ENCODE measurements around the gene ABHD17A. TPM values are rescaled to one million over a fixed set of nuclear protein-coding genes. Genes with fewer than 3 reads are reported as not detected.

The ABHD17A gene
- total RNA-seq, 1 experiment from 2014 or later = 47.7 TPM

GRCh38 chr19:1932395-1932794 lies 47.1 kb upstream of the ABHD17A start:
- CTCF ChIA-PET = no interaction called here
- intact Hi-C loops (cut with micrococcal nuclease; ENCODE audit: unreplicated experiment) = no loop called here

GRCh38 chr19:1931445-1931844 lies 46.1 kb upstream of the ABHD17A start:
- Mint-ChIP-seq H3K36me3 (ENCODE audit: insufficient read depth, unreplicated experiment) (peaks cover 22% of the 10 kb centered on the region), H3K27ac (ENCODE audit: unreplicated experiment) (no peak overlapping the region), H3K4me3 (ENCODE audit: unreplicated experiment) (no peak overlapping the region), H3K4me1 (ENCODE audit: low read depth, unreplicated experiment) (peaks cover 12% of the 10 kb centered on the region), H3K9me3 (ENCODE audit: unreplicated experiment) (no peaks in the 10 kb centered on the region), H3K27me3 (ENCODE audit: insufficient read depth, unreplicated experiment) (no peaks in the 10 kb centered on the region)
- Histone ChIP-seq H3K4me1 (peaks cover 5% of the 10 kb centered on the region; the same call in 1 of the 2 replicates), H3K4me3 (ENCODE audit: low read depth, low read length) (no peak overlapping the region), H3K27me3 (replicated peaks; ENCODE audit: control insufficient read depth, insufficient read depth, low read length) (no peaks in the 10 kb centered on the region), H3K36me3 (ENCODE audit: control insufficient read depth, insufficient read depth, low read length) (no peaks in the 10 kb centered on the region), H3K9me3 (peaks cover 6% of the 10 kb centered on the region)
- intact Hi-C loops (cut with micrococcal nuclease; ENCODE audit: unreplicated experiment) = no loop called here
- no peak for DNase-seq
- no TSS peak for BruUV-seq (replicated peaks)
- no peak for TF ChIP-seq CTCF (IDR thresholded peaks at IDR 0.05; ENCODE audit: insufficient read depth in 1 of 2, low read depth in 1 of 2, low read length in 1 of 2, severe bottlenecking in 1 of 2, unreplicated experiment in 1 of 2)
- CTCF ChIA-PET = no interaction called here
- POLR2A ChIA-PET = no interaction called here

More at GRCh38 chr19:1932395-1932794, 47.1 kb upstream of the ABHD17A start:
- no TSS peak for BruUV-seq (replicated peaks)
- no peak for TF ChIP-seq CTCF (IDR thresholded peaks at IDR 0.05; ENCODE audit: insufficient read depth in 1 of 2, low read depth in 1 of 2, low read length in 1 of 2, severe bottlenecking in 1 of 2, unreplicated experiment in 1 of 2)
- peaks cover 21% of the 10 kb centered on the region for H3K36me3 Mint-ChIP-seq (ENCODE audit: insufficient read depth, unreplicated experiment)
- no peaks in the 10 kb centered on the region for H3K27me3 Mint-ChIP-seq (ENCODE audit: insufficient read depth, unreplicated experiment)
- H3K4me1 ChIP-seq = peaks cover 5% of the 10 kb centered on the region; the same call in 1 of the 2 replicates
- H3K9me3 Mint-ChIP-seq (ENCODE audit: unreplicated experiment) = no peaks in the 10 kb centered on the region
- no peak overlapping the region for H3K27ac Mint-ChIP-seq (ENCODE audit: unreplicated experiment)
- no peak for DNase-seq
- H3K27me3 ChIP-seq (replicated peaks; ENCODE audit: control insufficient read depth, insufficient read depth, low read length) = no peaks in the 10 kb centered on the region
- peaks cover 6% of the 10 kb centered on the region for H3K9me3 ChIP-seq
- H3K4me3 Mint-ChIP-seq (ENCODE audit: unreplicated experiment) = no peak overlapping the region
- H3K4me3 ChIP-seq (ENCODE audit: low read depth, low read length) = no peak overlapping the region
- H3K4me1 Mint-ChIP-seq (ENCODE audit: low read depth, unreplicated experiment) = peaks cover 12% of the 10 kb centered on the region
- POLR2A ChIA-PET = no interaction called here
- H3K36me3 ChIP-seq (ENCODE audit: control insufficient read depth, insufficient read depth, low read length) = no peaks in the 10 kb centered on the region

GRCh38 chr19:1929021-1929742 lies 43.9 kb upstream of the ABHD17A start:
- Histone ChIP-seq H3K4me1 (peaks cover 5% of the 10 kb centered on the region; the same call in 1 of the 2 replicates), H3K36me3 (ENCODE audit: control insufficient read depth, insufficient read depth, low read length) (no peaks in the 10 kb centered on the region), H3K9me3 (peaks cover 6% of the 10 kb centered on the region), H3K4me3 (ENCODE audit: low read depth, low read length) (peak overlapping the region; percentile 44), H3K27me3 (replicated peaks; ENCODE audit: control insufficient read depth, insufficient read depth, low read length) (no peaks in the 10 kb centered on the region)
- H3K4me1 Mint-ChIP-seq (ENCODE audit: low read depth, unreplicated experiment) = peaks cover 12% of the 10 kb centered on the region
- ChIA-PET POLR2A (no interaction called here), CTCF (interaction anchor here (0.6 to 1.1 kb wide), 4 partner anchors 28 to 1803 kb away, joined by 3 read pairs; no protein-coding TSS in a partner anchor)
- H3K27me3 Mint-ChIP-seq (ENCODE audit: insufficient read depth, unreplicated experiment) = no peaks in the 10 kb centered on the region
- peak; percentile 83 to 94 for TF ChIP-seq CTCF (IDR thresholded peaks at IDR 0.05; ENCODE audit: insufficient read depth in 1 of 2, low read depth in 1 of 2, low read length in 1 of 2, severe bottlenecking in 1 of 2, unreplicated experiment in 1 of 2)
- H3K27ac Mint-ChIP-seq (ENCODE audit: unreplicated experiment) = peak overlapping the region; percentile 53
- intact Hi-C loops (cut with micrococcal nuclease; ENCODE audit: unreplicated experiment) = loop anchor here (1.0 kb wide), 2 partner anchors 32 to 140 kb away; no protein-coding TSS in a partner anchor
- peak; percentile 77 to 91 for DNase-seq
- H3K36me3 Mint-ChIP-seq (ENCODE audit: insufficient read depth, unreplicated experiment) = peaks cover 29% of the 10 kb centered on the region
- H3K9me3 Mint-ChIP-seq (ENCODE audit: unreplicated experiment) = no peaks in the 10 kb centered on the region
- peak overlapping the region; percentile 80 for H3K4me3 Mint-ChIP-seq (ENCODE audit: unreplicated experiment)
- BruUV-seq (replicated peaks) = no TSS peak

Measured in Caco-2 (cell line).